ENCODE results near the gene ANKH. TPM values are rescaled to one million over a fixed set of nuclear protein-coding genes. Genes with fewer than 3 reads are reported as not detected.

The ANKH gene
- total and polyA plus RNA-seq, 8 donors: 6.6 to 57.5 (median 10.6) TPM

DNA sequence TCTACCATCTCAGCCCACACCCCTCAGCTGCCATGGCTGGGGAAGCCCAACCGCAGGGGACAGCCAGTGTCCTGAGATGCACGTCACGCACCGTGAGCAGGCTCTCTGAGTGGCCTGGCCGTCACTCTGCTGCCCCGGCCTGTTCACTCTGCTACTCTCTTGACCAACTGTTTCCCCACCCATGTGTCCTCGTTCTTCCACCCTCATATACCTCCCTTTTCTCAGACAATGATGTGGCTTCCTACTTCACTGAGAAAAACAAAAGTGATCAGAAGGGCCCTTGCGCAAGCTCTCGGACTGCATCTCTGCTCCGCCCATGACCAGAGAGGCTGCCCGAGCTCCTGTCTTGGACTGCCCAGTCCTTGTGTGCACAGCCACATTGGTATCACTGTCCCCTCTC, 159.4 kb downstream of the ANKH start:
- H3K27ac ChIP-seq: no peak overlapping the region
- H3K4me1 ChIP-seq: no peaks in the 10 kb centered on the region
- H3K4me3 ChIP-seq: no peak overlapping the region
- ATAC-seq (no peak), DNase-seq (no peak)
- H3K9me3 ChIP-seq: no peaks in the 10 kb centered on the region
- intact Hi-C loops (cut with DNase I): no loop called here
- H3K27me3 ChIP-seq: no peaks in the 10 kb centered on the region
- TF ChIP-seq, protein P1, sequence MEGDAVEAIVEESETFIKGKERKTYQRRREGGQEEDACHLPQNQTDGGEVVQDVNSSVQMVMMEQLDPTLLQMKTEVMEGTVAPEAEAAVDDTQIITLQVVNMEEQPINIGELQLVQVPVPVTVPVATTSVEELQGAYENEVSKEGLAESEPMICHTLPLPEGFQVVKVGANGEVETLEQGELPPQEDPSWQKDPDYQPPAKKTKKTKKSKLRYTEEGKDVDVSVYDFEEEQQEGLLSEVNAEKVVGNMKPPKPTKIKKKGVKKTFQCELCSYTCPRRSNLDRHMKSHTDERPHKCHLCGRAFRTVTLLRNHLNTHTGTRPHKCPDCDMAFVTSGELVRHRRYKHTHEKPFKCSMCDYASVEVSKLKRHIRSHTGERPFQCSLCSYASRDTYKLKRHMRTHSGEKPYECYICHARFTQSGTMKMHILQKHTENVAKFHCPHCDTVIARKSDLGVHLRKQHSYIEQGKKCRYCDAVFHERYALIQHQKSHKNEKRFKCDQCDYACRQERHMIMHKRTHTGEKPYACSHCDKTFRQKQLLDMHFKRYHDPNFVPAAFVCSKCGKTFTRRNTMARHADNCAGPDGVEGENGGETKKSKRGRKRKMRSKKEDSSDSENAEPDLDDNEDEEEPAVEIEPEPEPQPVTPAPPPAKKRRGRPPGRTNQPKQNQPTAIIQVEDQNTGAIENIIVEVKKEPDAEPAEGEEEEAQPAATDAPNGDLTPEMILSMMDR (IDR thresholded peaks at IDR 0.05): no peak
- H3K36me3 ChIP-seq: peaks cover 0 to 93% of the 10 kb centered on the region in 2 donors

DNA sequence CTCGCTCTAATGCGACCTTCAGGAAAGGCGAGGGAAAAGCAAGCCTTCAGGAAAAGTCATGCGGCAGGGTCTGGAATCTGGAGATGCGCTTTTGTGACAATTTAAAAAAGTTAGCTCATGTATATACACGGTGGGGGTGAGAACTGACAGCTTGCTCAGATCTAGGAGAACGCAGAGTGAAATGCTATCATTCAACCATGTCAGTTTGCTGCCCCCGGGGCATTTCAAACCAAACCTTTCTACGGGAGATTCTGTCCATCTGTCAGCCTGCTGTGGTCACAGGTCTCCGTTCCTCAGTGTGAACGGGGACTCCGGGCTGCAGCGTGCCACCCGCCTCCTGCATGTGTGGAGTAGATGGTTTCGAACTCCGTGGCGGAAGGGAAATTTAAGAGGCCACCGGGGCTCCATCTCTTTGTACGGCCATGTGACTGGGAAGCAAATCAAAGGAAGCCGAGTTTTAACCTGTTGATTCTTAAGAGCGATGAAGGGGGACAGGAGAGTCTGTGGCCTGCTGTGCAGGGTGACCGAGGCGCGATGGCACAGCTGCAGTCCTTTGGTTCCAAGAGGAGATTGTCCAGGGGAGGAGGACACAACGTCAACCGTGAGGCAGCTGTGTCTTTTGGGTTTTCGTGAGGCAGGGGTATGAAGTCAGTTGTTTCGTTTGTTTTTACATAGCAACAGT, 161.1 kb downstream of the ANKH start:
- DNase-seq (no peak), ATAC-seq (no peak)
- TF ChIP-seq, protein P1 (IDR thresholded peaks at IDR 0.05): no peak
- no peaks in the 10 kb centered on the region for H3K27me3 ChIP-seq
- H3K27ac ChIP-seq: no peak overlapping the region
- H3K4me1 ChIP-seq: peaks cover 0 to 10% of the 10 kb centered on the region in 2 donors
- H3K4me3 ChIP-seq: no peak overlapping the region
- no peaks in the 10 kb centered on the region for H3K9me3 ChIP-seq
- intact Hi-C loops (cut with DNase I): no loop called here
- peaks cover 0 to 99% of the 10 kb centered on the region in 2 donors for H3K36me3 ChIP-seq

DNA sequence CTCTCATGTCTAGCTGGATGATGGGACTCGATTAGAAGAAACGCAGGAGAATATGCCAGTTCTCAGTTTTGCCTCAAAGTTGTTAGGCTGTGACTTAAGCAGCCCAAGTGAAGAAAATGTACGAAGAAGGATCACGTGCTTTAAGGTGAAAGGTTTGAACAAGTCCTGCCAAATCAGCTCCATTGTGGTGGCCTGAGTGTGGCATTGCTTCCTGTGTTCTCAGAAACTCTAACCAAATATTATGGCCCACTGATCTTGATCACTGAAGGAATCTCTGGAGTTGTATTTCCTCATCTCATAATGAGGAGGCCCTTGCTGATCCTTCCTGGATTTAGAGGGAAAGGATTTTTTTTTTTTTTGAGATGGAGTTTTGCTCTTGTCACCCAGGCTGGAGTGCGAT, 163.0 kb downstream of the ANKH start:
- no peak for DNase-seq
- ATAC-seq: no peak
- Histone ChIP-seq H3K4me3 (no peak overlapping the region), H3K27ac (no peak overlapping the region), H3K9me3 (no peaks in the 10 kb centered on the region), H3K4me1 (peaks cover 0 to 10% of the 10 kb centered on the region in 2 donors), H3K36me3 (peaks cover 0 to 99% of the 10 kb centered on the region in 2 donors), H3K27me3 (no peaks in the 10 kb centered on the region)
- intact Hi-C loops (cut with DNase I): no loop called here
- TF ChIP-seq, protein P1 (IDR thresholded peaks at IDR 0.05): no peak

DNA sequence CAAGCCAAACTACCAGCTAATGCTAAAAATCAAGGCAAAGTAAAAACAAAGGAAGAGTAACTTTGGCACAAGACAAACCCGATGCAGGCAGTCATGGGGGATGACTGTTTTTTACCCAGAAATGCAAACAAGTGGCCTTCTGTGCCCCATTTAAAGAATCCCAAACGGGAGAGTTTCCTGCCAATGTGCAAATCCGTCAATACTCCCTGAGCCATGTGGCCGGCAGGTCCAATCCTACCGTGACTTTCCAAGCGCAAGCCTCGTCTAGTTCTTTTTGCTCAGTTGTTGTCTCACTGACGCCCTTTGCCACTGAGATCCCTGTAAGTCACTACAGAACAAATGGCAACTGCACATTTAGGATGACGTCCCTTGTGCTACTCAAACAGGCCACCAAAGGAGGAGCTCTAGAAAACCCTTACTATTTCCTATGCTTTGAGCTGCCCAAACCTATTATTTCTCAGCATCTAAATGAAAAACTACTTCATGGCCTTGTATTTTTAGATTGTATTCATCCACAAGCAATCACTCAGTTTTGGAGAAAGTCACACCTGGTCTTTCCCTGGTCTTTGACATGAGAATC, 163.7 kb downstream of the ANKH start:
- H3K9me3 ChIP-seq: no peaks in the 10 kb centered on the region
- H3K27me3 ChIP-seq: no peaks in the 10 kb centered on the region
- intact Hi-C loops (cut with DNase I): no loop called here
- TF ChIP-seq, protein P1 (IDR thresholded peaks at IDR 0.05): no peak
- no peak overlapping the region for H3K4me3 ChIP-seq
- no peak for ATAC-seq
- H3K36me3 ChIP-seq: peaks cover 0 to 96% of the 10 kb centered on the region in 2 donors
- H3K27ac ChIP-seq: no peak overlapping the region
- H3K4me1 ChIP-seq: peaks cover 0 to 10% of the 10 kb centered on the region in 2 donors
- DNase-seq: no peak

DNA sequence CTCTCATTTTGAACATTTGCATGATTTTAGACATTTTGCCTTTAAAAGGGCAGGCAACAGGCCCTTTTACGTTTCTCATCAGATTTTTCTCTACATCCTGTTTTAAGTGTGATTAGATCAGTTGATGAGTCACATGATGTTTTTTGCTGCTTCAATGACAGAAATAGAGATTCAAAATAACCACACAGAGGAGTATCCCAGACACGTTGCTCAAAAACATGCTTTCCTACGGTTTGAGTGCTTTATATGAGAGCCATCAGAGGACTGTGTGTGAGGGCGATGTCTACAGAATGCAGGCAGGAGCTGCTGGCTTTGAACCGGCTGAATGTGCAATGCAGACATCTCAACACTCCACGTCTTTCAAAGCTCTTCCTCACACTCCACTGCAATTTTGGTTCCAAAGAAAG, 165.0 kb downstream of the ANKH start:
- TF ChIP-seq, protein P1 (IDR thresholded peaks at IDR 0.05): no peak
- DNase-seq (no peak), ATAC-seq (peak; percentile 54)
- H3K27ac ChIP-seq: no peak overlapping the region
- peaks cover 0 to 87% of the 10 kb centered on the region in 2 donors for H3K36me3 ChIP-seq
- intact Hi-C loops (cut with DNase I): no loop called here
- peaks cover 0 to 10% of the 10 kb centered on the region in 2 donors for H3K4me1 ChIP-seq
- H3K9me3 ChIP-seq: no peaks in the 10 kb centered on the region
- H3K27me3 ChIP-seq: no peaks in the 10 kb centered on the region
- H3K4me3 ChIP-seq: no peak overlapping the region

Data from left lung (tissue), 10 donors.